HG03196 (cell line): ENCODE results near the gene LTBP1.
"Not testable (repeated sequence)": the region's sequence is repeated elsewhere in the genome, so short reads cannot be mapped to it uniquely, and the experiment has no call there.

ENCODE experiments used
- ATAC-seq: cut with Tn5 transposase; IDR thresholded peaks from one replicate; pipeline ENCODE4 v1.9.1; 2021; ENCODE audit not compliant: unreplicated experiment

LTBP1 gene

GRCh38 chr2:33038230-33038629 is 91.5 kb downstream of the LTBP1 start:
- ATAC-seq, result no peak

GRCh38 chr2:33038799-33039198 is 92.0 kb downstream of the LTBP1 start:
- ATAC-seq, result no peak

- no peak for ATAC-seq
These were observed 93.8 kb downstream of the LTBP1 start for GRCh38 chr2:33040541-33040940.

- no peak for ATAC-seq
These were observed 95.5 kb downstream of the LTBP1 start for GRCh38 chr2:33042265-33042664.

GRCh38 chr2:33042819-33043218 is 96.1 kb downstream of the LTBP1 start:
- ATAC-seq, result no peak

GRCh38 chr2:33047939-33048338 is 101.2 kb downstream of the LTBP1 start:
- ATAC-seq, result no peak

GRCh38 chr2:33051586-33052360 is 105.0 kb downstream of the LTBP1 start:
- no peak for ATAC-seq

- ATAC-seq, result no peak
These were observed 105.6 kb downstream of the LTBP1 start for GRCh38 chr2:33052361-33052735.

GRCh38 chr2:33052795-33053194 is 106.0 kb downstream of the LTBP1 start:
- ATAC-seq, result not testable (repeated sequence)

GRCh38 chr2:33056170-33056569 is 109.4 kb downstream of the LTBP1 start:
- no peak for ATAC-seq

GRCh38 chr2:33057307-33058028 is 110.7 kb downstream of the LTBP1 start:
- not testable (repeated sequence) for ATAC-seq

- ATAC-seq, result no peak
These were observed 112.1 kb downstream of the LTBP1 start for GRCh38 chr2:33058716-33059470.

- ATAC-seq, result no peak
These were observed 112.9 kb downstream of the LTBP1 start for GRCh38 chr2:33059471-33060156.

- ATAC-seq, result no peak
These were observed 113.7 kb downstream of the LTBP1 start for GRCh38 chr2:33060405-33060804.

GRCh38 chr2:33062665-33063250 is 116.0 kb downstream of the LTBP1 start:
- no peak for ATAC-seq

- ATAC-seq, result no peak
These were observed 117.6 kb downstream of the LTBP1 start for GRCh38 chr2:33064349-33064801.

- ATAC-seq, result no peak
These were observed 120.8 kb downstream of the LTBP1 start for GRCh38 chr2:33067598-33067997.

- no peak for ATAC-seq
These were observed 121.5 kb downstream of the LTBP1 start for GRCh38 chr2:33068261-33068660.

- no peak for ATAC-seq
These were observed 123.3 kb downstream of the LTBP1 start for GRCh38 chr2:33069894-33070651.

- no peak for ATAC-seq
These were observed 124.8 kb downstream of the LTBP1 start for GRCh38 chr2:33071591-33071990.
